HG02938 (cell line): Measurements from ENCODE around the gene RPS25.
"Not testable (repeated sequence)": the region's sequence is repeated elsewhere in the genome, so short reads cannot be mapped to it uniquely, and the experiment has no call there.

ENCODE experiments used
- ATAC-seq: cut with Tn5 transposase; IDR thresholded peaks from one replicate; pipeline ENCODE4 v1.9.1; 2021; ENCODE audit warnings: mild to moderate bottlenecking, moderate library complexity; ENCODE audit not compliant: unreplicated experiment

Gene RPS25

GRCh38 chr11:118975771-118976709 is 42.1 kb downstream of the RPS25 start:
- no peak for ATAC-seq

GRCh38 chr11:118973985-118974384 is 44.2 kb downstream of the RPS25 start:
- no peak for ATAC-seq

- no peak for ATAC-seq
Measured at GRCh38 chr11:118971646-118972045, 46.5 kb downstream of the RPS25 start, which contains the start of gene FOXR1. Gene FOXR1, plus strand, starts transcription at chr11:118971761. Its CDS starts 171 bp downstream, at chr11:118971932.

- not testable (repeated sequence) for ATAC-seq
Measured at GRCh38 chr11:118969508-118969907, 48.6 kb downstream of the RPS25 start.
